WTC11 (cell line): Measurements from ENCODE around the gene USP54.

ENCODE experiments used
- CTCF ChIP-seq: fragments of 200-600 bp; IDR thresholded peaks from 2 replicates; pipeline ENCODE4 v1.8.0; 2022; ENCODE audit warnings: antibody characterized with exemption
- E2F1 ChIP-seq: sonication (generic); formaldehyde crosslinking; IDR thresholded peaks from 2 replicates; pipeline ENCODE4 v1.8.0; 2022; ENCODE audit warnings: mild to moderate bottlenecking, missing genetic modification reagents
- E2F4 ChIP-seq: sonication (generic); formaldehyde crosslinking; IDR thresholded peaks from 2 replicates; pipeline ENCODE4 v1.8.1; 2022; ENCODE audit warnings: low read depth, mild to moderate bottlenecking, moderate library complexity, missing genetic modification reagents, borderline replicate concordance
- ESRRA ChIP-seq: sonication (generic); formaldehyde crosslinking; IDR thresholded peaks from 2 replicates; pipeline ENCODE4 v1.8.1; 2022; ENCODE audit warnings: mild to moderate bottlenecking, missing genetic modification reagents, borderline replicate concordance
- ETV6 ChIP-seq: sonication (generic); formaldehyde crosslinking; IDR thresholded peaks from 2 replicates; pipeline ENCODE4 v1.8.1; 2022; ENCODE audit warnings: mild to moderate bottlenecking, missing genetic modification reagents
- HMGXB4 ChIP-seq: sonication (generic); formaldehyde crosslinking; IDR thresholded peaks from 2 replicates; pipeline ENCODE4 v1.8.1; 2023; ENCODE audit warnings: mild to moderate bottlenecking, moderate library complexity, missing genetic modification reagents
- NR1H2 ChIP-seq: sonication (generic); formaldehyde crosslinking; IDR thresholded peaks from 2 replicates; pipeline ENCODE4 v1.9.0; 2021; ENCODE audit warnings: mild to moderate bottlenecking, moderate library complexity, missing genetic modification reagents
- NR2C2 ChIP-seq: sonication (generic); formaldehyde crosslinking; IDR thresholded peaks from 2 replicates; pipeline ENCODE4 v1.8.0; 2022; ENCODE audit warnings: mild to moderate bottlenecking, missing genetic modification reagents
- TCF7 ChIP-seq: sonication (generic); formaldehyde crosslinking; IDR thresholded peaks from 2 replicates; pipeline ENCODE4 v1.8.0; 2022; ENCODE audit warnings: mild to moderate bottlenecking, low read depth, missing genetic modification reagents, moderate library complexity
- TF ChIP-seq, protein P1 (sequence below): fragments of 250-450 bp; sonication (Bioruptor Pico); IDR thresholded peaks from 2 replicates; pipeline ENCODE4 v1.9.0; 2021; ENCODE audit warnings: moderate library complexity, mild to moderate bottlenecking, inconsistent platforms, borderline replicate concordance

DNA sequence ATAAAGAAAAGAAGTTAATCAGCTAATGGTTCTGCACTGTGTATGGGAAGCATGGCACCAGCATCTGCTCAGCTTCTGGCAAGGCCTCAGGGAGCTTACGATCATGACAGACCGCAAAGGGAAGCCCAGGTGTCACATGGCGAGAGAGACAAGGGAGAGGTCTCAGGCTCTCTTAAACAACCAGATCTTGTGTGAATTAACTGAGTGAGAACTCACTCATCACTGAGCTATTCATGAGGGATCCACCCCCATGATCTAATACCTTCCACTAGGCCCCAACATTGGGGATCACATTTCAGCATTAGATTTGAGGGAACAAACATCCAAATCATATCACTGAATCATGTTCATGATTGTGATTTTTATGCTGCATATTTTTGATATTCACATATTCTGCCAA is 5.8 kb downstream of the USP54 start:
- TF ChIP-seq TCF7 (CRISPR knock-in tag) (no peak), CTCF (no peak), HMGXB4 (CRISPR knock-in tag) (no peak), NR2C2 (CRISPR knock-in tag) (no peak), ETV6 (CRISPR knock-in tag) (no peak), ESRRA (CRISPR knock-in tag) (no peak), E2F1 (CRISPR knock-in tag) (no peak), E2F4 (CRISPR knock-in tag) (no peak), NR1H2 (CRISPR knock-in tag) (no peak)
- TF ChIP-seq, protein P1, sequence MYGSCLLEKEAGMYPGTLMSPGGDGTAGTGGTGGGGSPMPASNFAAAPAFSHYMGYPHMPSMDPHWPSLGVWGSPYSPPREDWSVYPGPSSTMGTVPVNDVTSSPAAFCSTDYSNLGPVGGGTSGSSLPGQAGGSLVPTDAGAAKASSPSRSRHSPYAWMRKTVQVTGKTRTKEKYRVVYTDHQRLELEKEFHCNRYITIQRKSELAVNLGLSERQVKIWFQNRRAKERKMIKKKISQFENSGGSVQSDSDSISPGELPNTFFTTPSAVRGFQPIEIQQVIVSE (CRISPR knock-in tag): no peak
